Effector CD4-positive, alpha-beta T cell (primary cell): ENCODE data around the gene DDX54.
"Not testable (repeated sequence)": the region's sequence is repeated elsewhere in the genome, so short reads cannot be mapped to it uniquely, and the experiment has no call there.

Experiments used
- DNase-seq: peaks from one replicate; pipeline ENCODE4 v3.0.0-alpha.2; 2020

The DDX54 gene

GRCh38 chr12:113138826-113139225, 46.5 kb downstream of the DDX54 start:
- DNase-seq, result no peak

- DNase-seq, result no peak
These were observed 47.2 kb downstream of the DDX54 start for GRCh38 chr12:113137861-113138783.

GRCh38 chr12:113136990-113137511, 48.2 kb downstream of the DDX54 start:
- no peak for DNase-seq

GRCh38 chr12:113136128-113136989, 48.9 kb downstream of the DDX54 start:
- peak; percentile 55 for DNase-seq

- DNase-seq, result peak; percentile 75
These were observed 49.8 kb downstream of the DDX54 start, which contains the start of gene RASAL1 for GRCh38 chr12:113135178-113136127. TSS of gene RASAL1 (minus strand) at chr12:113135761. CDS start at chr12:113135462, 299 bp downstream.

- no peak for DNase-seq
These were observed 50.7 kb downstream of the DDX54 start for GRCh38 chr12:113134521-113134951.

GRCh38 chr12:113134071-113134470, 51.2 kb downstream of the DDX54 start:
- no peak for DNase-seq

GRCh38 chr12:113133666-113134065, 51.6 kb downstream of the DDX54 start:
- no peak for DNase-seq

- no peak for DNase-seq
These were observed 52.2 kb downstream of the DDX54 start for GRCh38 chr12:113133036-113133435.

- no peak for DNase-seq
These were observed 53.7 kb downstream of the DDX54 start for GRCh38 chr12:113131556-113131955.

GRCh38 chr12:113130457-113131135, 54.7 kb downstream of the DDX54 start:
- no peak for DNase-seq

GRCh38 chr12:113129664-113130456, 55.4 kb downstream of the DDX54 start:
- no peak for DNase-seq

- no peak for DNase-seq
These were observed 56.2 kb downstream of the DDX54 start for GRCh38 chr12:113128802-113129663.

- no peak for DNase-seq
These were observed 57.5 kb downstream of the DDX54 start for GRCh38 chr12:113127791-113128199.

GRCh38 chr12:113120670-113121370, 64.5 kb downstream of the DDX54 start:
- no peak for DNase-seq

- no peak for DNase-seq
These were observed 65.2 kb downstream of the DDX54 start for GRCh38 chr12:113119980-113120669.

GRCh38 chr12:113118142-113118541, 67.1 kb downstream of the DDX54 start:
- no peak for DNase-seq

GRCh38 chr12:113117684-113118083, 67.6 kb downstream of the DDX54 start:
- DNase-seq, result not testable (repeated sequence)
